Esophagus squamous epithelium (tissue), 5 donors: ENCODE data around the gene EXOSC7. TPM values are rescaled to one million over a fixed set of nuclear protein-coding genes. Genes with fewer than 3 reads are reported as not detected.

Source experiments
- DNase-seq: peaks from one replicate; lab custom pipeline; 2025; lab: John Stamatoyannopoulos, UW
- H3K27ac ChIP-seq, 4 donors: fragments of 200-600 bp; sonication (generic); one replicate each; pipeline ENCODE4 v1.5.1; 2016 to 2019; ENCODE audit warnings: mild to moderate bottlenecking in 1 of 4
- H3K27me3 ChIP-seq, 4 donors: fragments of 200-600 bp; sonication (generic); 1 replicate in 3 of 4; 2 replicates in 1 of 4; pipeline versions ENCODE4 v1.5.1 to v1.6.0; 2017 to 2021; ENCODE audit warnings: antibody characterized with exemption in 1 of 4
- H3K36me3 ChIP-seq, 3 donors: fragments of 200-600 bp; sonication (generic); one replicate each; pipeline ENCODE4 v1.5.1; 2016 to 2019
- H3K4me1 ChIP-seq, 3 donors: fragments of 200-600 bp; sonication (generic); one replicate each; pipeline ENCODE4 v1.5.1; 2017 to 2019
- H3K4me3 ChIP-seq, 4 donors: fragments of 200-600 bp; sonication (generic); 1 replicate in 3 of 4; 2 replicates in 1 of 4; pipeline ENCODE4 v1.5.1; 2016 to 2019; ENCODE audit warnings: mild to moderate bottlenecking in 2 of 4, moderate library complexity in 1 of 4
- H3K9me3 ChIP-seq, 3 donors: fragments of 200-600 bp; sonication (generic); one replicate each; pipeline ENCODE4 v1.5.1; 2016 to 2019
- CTCF ChIP-seq, 6 experiments: fragments of 450-650 bp in 4 of 6; fragments of 200-600 bp in 2 of 6; sonication (generic) in 2 of 6; IDR thresholded peaks; one replicate each; pipeline ENCODE4 v1.5.1; 2016 to 2019; ENCODE audit warnings: antibody characterized with exemption in 6 of 6, mild to moderate bottlenecking in 4 of 6, moderate library complexity in 4 of 6
- POLR2A ChIP-seq, 4 donors: fragments of 450-650 bp; IDR thresholded peaks; one replicate each; pipeline ENCODE4 v1.6.1; 2017; ENCODE audit warnings: antibody characterized with exemption in 4 of 4, mild to moderate bottlenecking in 4 of 4, moderate library complexity in 3 of 4
- WGBS, 2 donors: methylation state at CpG; one replicate each; pipeline ENCODE4 v1.1.5; 2018; 5-methylcytosine and 5-hydroxymethylcytosine counted together
- intact Hi-C: fragments of 100-400 bp; cut with DNase I; formaldehyde crosslinking; loops from one replicate; pipeline ENCODE4 v1.15.0; 2022
- total RNA-seq, 4 donors: library from RNA; depleted of rRNA; stranded (reverse); fragments of >200 nt; gene quantifications; one replicate each; pipeline ENCODE4 v1.1.0, GENCODE V29; 2016
- donor health status: DM: yes; HTN: yes; CAD: no.

Gene EXOSC7
- total RNA-seq, 4 donors from 2014 or later: 28.8 to 59.9 (median 47.6) TPM

GRCh38 chr3:45024542-45025255, 48.7 kb downstream of the EXOSC7 start:
- Histone ChIP-seq H3K4me3 (no peak overlapping the region), H3K27me3 (peaks cover 0 to 3% (median 0%) of the 10 kb centered on the region in 4 donors), H3K27ac (peak overlapping the region in 3 of 4 donors; percentile 62 to 74 (median 74)), H3K9me3 (no peaks in the 10 kb centered on the region), H3K36me3 (no peaks in the 10 kb centered on the region), H3K4me1 (peaks cover 18 to 86% (median 24%) of the 10 kb centered on the region in 3 donors)
- TF ChIP-seq POLR2A (IDR thresholded peaks at IDR 0.05) (no peak), CTCF (IDR thresholded peaks at IDR 0.05) (no peak)
- DNase-seq: no peak
- WGBS, 2 donors: 50 to 58% methylated on average over 5 to 6 of the region's 6 CpGs
- intact Hi-C loops: no loop called here

GRCh38 chr3:45026038-45026437, 50.0 kb downstream of the EXOSC7 start, which contains the start of gene CLEC3B:
CLEC3B (plus strand) TSS chr3:45026303; CDS start chr3:45026363, 60 bp downstream.
- TF ChIP-seq POLR2A (IDR thresholded peaks at IDR 0.05) (no peak), CTCF (IDR thresholded peaks at IDR 0.05) (no peak)
- peak within 1 kb of the TSS in 3 of 4 donors; percentile 62 to 74 (median 74) for H3K27ac ChIP-seq
- peak within 1 kb of the TSS in 3 of 4 donors; percentile 27 to 49 (median 37) for H3K4me3 ChIP-seq
- no peaks in the 10 kb centered on the region for H3K9me3 ChIP-seq
- peaks cover 0 to 3% (median 0%) of the 10 kb centered on the region in 4 donors for H3K27me3 ChIP-seq
- H3K36me3 ChIP-seq: no peaks in the 10 kb centered on the region
- intact Hi-C loops: no loop called here
- no peak for DNase-seq
- peaks cover 18 to 80% (median 24%) of the 10 kb centered on the region in 3 donors for H3K4me1 ChIP-seq
- WGBS, 2 donors: 0 to 11% methylated on average over 3 of the region's 13 CpGs

- Histone ChIP-seq H3K27me3 (peaks cover 0 to 3% (median 0%) of the 10 kb centered on the region in 4 donors), H3K4me1 (peaks cover 18 to 71% (median 24%) of the 10 kb centered on the region in 3 donors), H3K27ac (peak overlapping the region in 3 of 4 donors; percentile 54 to 74 (median 62)), H3K4me3 (peak overlapping the region in 3 of 4 donors; percentile 27 to 49 (median 37)), H3K9me3 (no peaks in the 10 kb centered on the region), H3K36me3 (no peaks in the 10 kb centered on the region)
- intact Hi-C loops: no loop called here
- WGBS, 2 donors: 17 to 20% methylated on average over 3 to 4 of the region's 4 CpGs
- TF ChIP-seq CTCF (IDR thresholded peaks at IDR 0.05) (no peak), POLR2A (IDR thresholded peaks at IDR 0.05) (no peak)
- no peak for DNase-seq
Observed at GRCh38 chr3:45026957-45027356, 50.9 kb downstream of the EXOSC7 start.

- H3K9me3 ChIP-seq: no peaks in the 10 kb centered on the region
- peaks cover 18 to 68% (median 24%) of the 10 kb centered on the region in 3 donors for H3K4me1 ChIP-seq
- WGBS, 2 donors: 69 to 72% methylated on average over 4 of the region's 4 CpGs
- no peaks in the 10 kb centered on the region for H3K36me3 ChIP-seq
- H3K27me3 ChIP-seq: peaks cover 0 to 3% (median 0%) of the 10 kb centered on the region in 4 donors
- no peak for TF ChIP-seq CTCF (IDR thresholded peaks at IDR 0.05)
- no peak for TF ChIP-seq POLR2A (IDR thresholded peaks at IDR 0.05)
- DNase-seq: no peak
- intact Hi-C loops: no loop called here
- H3K27ac ChIP-seq: peak overlapping the region in 3 of 4 donors; percentile 54 to 74 (median 62)
- no peak overlapping the region for H3K4me3 ChIP-seq
Observed at GRCh38 chr3:45027441-45027840, 51.4 kb downstream of the EXOSC7 start.

GRCh38 chr3:45029216-45029615, 53.2 kb downstream of the EXOSC7 start:
- DNase-seq: no peak
- no peaks in the 10 kb centered on the region for H3K9me3 ChIP-seq
- no peak for TF ChIP-seq CTCF (IDR thresholded peaks at IDR 0.05)
- no peak overlapping the region for H3K4me3 ChIP-seq
- H3K36me3 ChIP-seq: no peaks in the 10 kb centered on the region
- peaks cover 18 to 62% (median 26%) of the 10 kb centered on the region in 3 donors for H3K4me1 ChIP-seq
- peaks cover 0 to 3% (median 0%) of the 10 kb centered on the region in 4 donors for H3K27me3 ChIP-seq
- WGBS, 2 donors: 80% methylated on average over 1 to 2 of the region's 2 CpGs
- intact Hi-C loops: no loop called here
- H3K27ac ChIP-seq: peak overlapping the region in 3 of 4 donors; percentile 58 to 74 (median 62)
